ENCODE results near the gene WSB1. TPM values are rescaled to one million over a fixed set of nuclear protein-coding genes. Genes with fewer than 3 reads are reported as not detected.

Gene WSB1
- total and polyA plus RNA-seq, 8 donors: 41.3 to 84.3 (median 53.6) TPM

- WGBS, 2 donors: 67 to 77% methylated on average over 2 of the region's 2 CpGs
- FAIRE-seq (no peak), DNase-seq (no peak), ATAC-seq (no peak)
- no peaks in the 10 kb centered on the region for H3K4me1 ChIP-seq
- TF ChIP-seq CTCF (IDR thresholded peaks at IDR 0.05): no peak
- no peaks in the 10 kb centered on the region for H3K27me3 ChIP-seq
- no peak overlapping the region for H3K27ac ChIP-seq
- intact Hi-C loops (cut with DNase I): no loop called here
- H3K4me3 ChIP-seq: no peak overlapping the region
- H3K9me3 ChIP-seq: no peaks in the 10 kb centered on the region
- H3K36me3 ChIP-seq: no peaks in the 10 kb centered on the region
These were observed 67.8 kb downstream of the WSB1 start for GRCh38 chr17:27361695-27362094.

DNA sequence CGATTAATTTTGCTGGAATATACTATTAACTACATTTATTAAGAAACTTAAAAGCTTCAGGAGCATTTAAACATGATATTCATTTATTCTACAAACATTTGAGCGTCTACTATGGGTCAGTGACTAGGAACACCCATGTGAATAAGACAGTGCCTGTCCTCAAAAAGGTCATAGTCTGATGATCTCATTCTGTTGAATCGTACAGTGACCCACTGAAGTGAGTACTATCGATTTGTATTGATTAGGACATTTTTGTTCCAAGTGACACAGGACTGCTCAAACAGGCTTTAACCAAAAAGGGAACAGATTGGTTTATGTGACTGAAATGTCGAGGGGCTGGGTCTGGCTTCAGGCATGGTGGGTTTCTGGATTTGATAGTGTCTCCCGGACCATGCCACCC is 68.6 kb downstream of the WSB1 start:
- TF ChIP-seq CTCF (IDR thresholded peaks at IDR 0.05): no peak
- no peak for ATAC-seq
- H3K36me3 ChIP-seq: no peaks in the 10 kb centered on the region
- WGBS, 2 donors: 58 to 61% methylated on average over 6 of the region's 6 CpGs
- no peak for FAIRE-seq
- no peak for DNase-seq
- H3K4me1 ChIP-seq: no peaks in the 10 kb centered on the region
- H3K4me3 ChIP-seq: no peak overlapping the region
- H3K27ac ChIP-seq: no peak overlapping the region
- intact Hi-C loops (cut with DNase I): no loop called here
- H3K27me3 ChIP-seq: no peaks in the 10 kb centered on the region
- H3K9me3 ChIP-seq: no peaks in the 10 kb centered on the region

DNA sequence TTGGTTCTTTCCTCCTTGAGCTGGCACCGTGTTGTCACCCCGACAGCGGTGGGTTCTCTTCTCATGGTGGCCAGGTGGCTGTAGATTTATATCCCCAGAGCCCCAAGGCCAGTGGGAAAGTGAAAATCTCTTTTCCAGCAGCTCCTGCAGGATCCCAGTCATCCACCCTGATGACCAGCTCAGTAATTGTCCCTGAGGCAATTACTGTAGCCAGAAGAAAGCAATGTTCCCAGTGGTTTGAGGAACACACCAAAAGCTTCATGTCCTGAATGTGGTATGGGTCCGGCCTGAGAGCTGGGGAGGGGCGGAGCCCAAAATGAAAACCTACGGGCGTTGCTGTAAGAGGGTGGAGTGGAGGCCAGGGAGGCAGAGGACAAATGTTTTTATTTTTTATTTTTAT is 69.0 kb downstream of the WSB1 start:
- ATAC-seq: no peak

GRCh38 chr17:27363326-27363725 is 69.4 kb downstream of the WSB1 start:
- intact Hi-C loops (cut with DNase I): no loop called here
- WGBS, 2 donors: 62 to 66% methylated on average over 3 of the region's 3 CpGs
- Histone ChIP-seq H3K4me3 (no peak overlapping the region), H3K27me3 (no peaks in the 10 kb centered on the region), H3K27ac (no peak overlapping the region), H3K9me3 (no peaks in the 10 kb centered on the region), H3K4me1 (no peaks in the 10 kb centered on the region), H3K36me3 (no peaks in the 10 kb centered on the region)
- FAIRE-seq (no peak), ATAC-seq (no peak), DNase-seq (no peak)
- TF ChIP-seq CTCF (IDR thresholded peaks at IDR 0.05): no peak

More for the DNA sequence above, 69.0 kb downstream of the WSB1 start:
- no peaks in the 10 kb centered on the region for H3K36me3 ChIP-seq
- no peak for TF ChIP-seq CTCF (IDR thresholded peaks at IDR 0.05)
- FAIRE-seq (no peak), DNase-seq (no peak)
- intact Hi-C loops (cut with DNase I): no loop called here
- H3K9me3 ChIP-seq: no peaks in the 10 kb centered on the region
- H3K27me3 ChIP-seq: no peaks in the 10 kb centered on the region
- 74 to 87% methylated on average over 7 of the region's 7 CpGs for WGBS, 2 donors
- no peaks in the 10 kb centered on the region for H3K4me1 ChIP-seq
- no peak overlapping the region for H3K27ac ChIP-seq
- H3K4me3 ChIP-seq: no peak overlapping the region

Small RNA genes lying within 50 kb of the gene (microRNA-seq; reads per million reads assigned to microRNA genes)
- gene MIR4522: 0 to 0.59 reads per million in 2 donors

Other genes starting within 250 kb of the WSB1 start
- gene KSR1, start 162.3 kb downstream of the WSB1 start, total RNA-seq: 100 to 1,000 TPM in 4 of 6 donors, 10 to 100 TPM in 2; 68.2 to 134 (median 103) TPM
- gene KSR1, start 162.3 kb downstream of the WSB1 start, polyA plus RNA-seq: 100 to 1,000 TPM in 1 of 2 donors, 10 to 100 TPM in 1; 98.3 to 139 TPM